ENCODE results near the gene EFCAB11. TPM values are rescaled to one million over a fixed set of nuclear protein-coding genes. Genes with fewer than 3 reads are reported as not detected.

Gene EFCAB11
- total RNA-seq, 1 donor from 2014 or later = 7.7 TPM

DNA sequence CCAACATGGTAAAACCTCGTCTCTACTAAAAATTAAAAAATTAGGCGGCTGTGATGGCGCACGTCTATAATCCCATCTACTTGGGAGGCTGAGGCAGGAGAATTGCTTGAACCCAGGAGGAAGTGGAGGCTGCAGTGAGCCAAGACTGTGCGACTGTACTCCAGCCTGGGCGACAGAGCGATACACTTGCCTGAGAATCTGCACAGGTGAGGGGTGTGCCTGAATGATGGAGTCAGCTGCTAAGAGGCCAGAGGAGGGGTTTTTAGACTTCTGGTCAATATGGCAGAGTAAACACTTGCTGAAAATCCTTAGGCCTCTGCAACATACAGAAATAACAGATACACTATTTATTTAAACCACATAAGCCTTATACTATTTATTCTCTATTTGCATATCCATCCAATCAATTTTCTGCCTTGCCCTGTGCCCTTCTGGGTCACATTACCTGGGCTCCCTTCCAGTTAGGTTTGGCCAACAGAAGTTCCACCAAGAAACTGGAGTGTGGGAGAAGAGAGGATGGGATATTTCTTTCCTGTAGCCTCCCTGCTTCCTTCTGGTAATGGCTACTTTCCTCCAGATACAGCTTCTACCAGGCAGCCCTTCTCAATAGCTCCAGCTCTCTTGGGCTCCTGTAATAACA lies 117.6 kb downstream of the EFCAB11 start:
- Mint-ChIP-seq H3K36me3 (ENCODE audit: low read depth) (peaks cover 10% of the 10 kb centered on the region), H3K27me3 (ENCODE audit: low read depth) (no peaks in the 10 kb centered on the region), H3K4me1 (ENCODE audit: low read depth) (peaks cover 41% of the 10 kb centered on the region), H3K4me3 (ENCODE audit: unreplicated experiment) (no peak overlapping the region), H3K9me3 (ENCODE audit: low read depth) (peaks cover 21% of the 10 kb centered on the region), H3K27ac (ENCODE audit: unreplicated experiment) (no peak overlapping the region)
- DNase-seq (ENCODE audit: low spot score) = no peak
- no peak for TF ChIP-seq CTCF (IDR thresholded peaks at IDR 0.05)

- Mint-ChIP-seq H3K9me3 (ENCODE audit: low read depth) (peaks cover 11% of the 10 kb centered on the region), H3K4me3 (ENCODE audit: unreplicated experiment) (no peak overlapping the region), H3K4me1 (ENCODE audit: low read depth) (peaks cover 38% of the 10 kb centered on the region), H3K27ac (ENCODE audit: unreplicated experiment) (peak overlapping the region; percentile 87), H3K36me3 (ENCODE audit: low read depth) (peaks cover 7% of the 10 kb centered on the region), H3K27me3 (ENCODE audit: low read depth) (no peaks in the 10 kb centered on the region)
- TF ChIP-seq CTCF (IDR thresholded peaks at IDR 0.05) = no peak
- DNase-seq (ENCODE audit: low spot score) = no peak
These were observed 120.9 kb downstream of the EFCAB11 start for GRCh38 chr14:89833661-89834060.

GRCh38 chr14:89833120-89833532 lies 121.4 kb downstream of the EFCAB11 start:
- TF ChIP-seq CTCF (IDR thresholded peaks at IDR 0.05) = no peak
- no peak for DNase-seq (ENCODE audit: low spot score)
- Mint-ChIP-seq H3K4me1 (ENCODE audit: low read depth) (peaks cover 43% of the 10 kb centered on the region), H3K27me3 (ENCODE audit: low read depth) (no peaks in the 10 kb centered on the region), H3K9me3 (ENCODE audit: low read depth) (peaks cover 8% of the 10 kb centered on the region), H3K4me3 (ENCODE audit: unreplicated experiment) (no peak overlapping the region), H3K36me3 (ENCODE audit: low read depth) (peaks cover 4% of the 10 kb centered on the region), H3K27ac (ENCODE audit: unreplicated experiment) (peak overlapping the region; percentile 87)

DNA sequence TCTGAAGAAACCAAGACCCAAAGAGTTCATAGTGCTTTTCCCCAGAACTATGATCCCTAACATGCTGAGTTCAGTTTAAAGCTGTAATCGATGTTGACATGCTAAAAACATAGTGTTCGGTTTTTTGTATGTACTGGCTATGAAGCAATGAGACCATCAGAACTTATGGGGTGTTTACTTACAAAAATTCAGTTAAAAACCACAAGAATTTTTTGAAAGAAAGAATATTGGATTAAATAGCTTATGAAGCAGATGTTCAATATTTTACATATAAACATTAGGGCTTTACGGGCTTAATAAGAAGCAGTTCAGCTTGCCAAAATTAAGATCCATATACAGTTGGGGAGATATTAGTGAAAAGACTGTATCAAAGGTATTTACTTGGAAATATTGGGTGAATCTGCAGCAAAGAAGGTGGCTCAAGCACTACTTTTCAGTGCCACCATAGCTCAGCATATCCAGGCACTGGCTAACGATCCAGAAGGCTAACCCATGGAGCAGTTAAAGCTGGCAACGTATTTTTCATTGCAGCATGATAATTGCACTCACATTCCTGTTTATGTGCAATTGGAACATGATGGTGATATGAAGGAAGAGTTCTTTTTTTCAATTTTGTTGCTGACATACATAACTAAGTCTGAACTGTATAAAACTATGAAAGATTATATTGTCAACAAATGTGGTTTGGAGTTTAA lies 125.9 kb downstream of the EFCAB11 start:
- Mint-ChIP-seq H3K9me3 (ENCODE audit: low read depth) (peaks cover 11% of the 10 kb centered on the region), H3K4me1 (ENCODE audit: low read depth) (peaks cover 41% of the 10 kb centered on the region), H3K27me3 (ENCODE audit: low read depth) (no peaks in the 10 kb centered on the region), H3K36me3 (ENCODE audit: low read depth) (peaks cover 5% of the 10 kb centered on the region), H3K4me3 (ENCODE audit: unreplicated experiment) (no peak overlapping the region), H3K27ac (ENCODE audit: unreplicated experiment) (no peak overlapping the region)
- DNase-seq (ENCODE audit: low spot score) = no peak
- TF ChIP-seq CTCF (IDR thresholded peaks at IDR 0.05) = no peak

DNA sequence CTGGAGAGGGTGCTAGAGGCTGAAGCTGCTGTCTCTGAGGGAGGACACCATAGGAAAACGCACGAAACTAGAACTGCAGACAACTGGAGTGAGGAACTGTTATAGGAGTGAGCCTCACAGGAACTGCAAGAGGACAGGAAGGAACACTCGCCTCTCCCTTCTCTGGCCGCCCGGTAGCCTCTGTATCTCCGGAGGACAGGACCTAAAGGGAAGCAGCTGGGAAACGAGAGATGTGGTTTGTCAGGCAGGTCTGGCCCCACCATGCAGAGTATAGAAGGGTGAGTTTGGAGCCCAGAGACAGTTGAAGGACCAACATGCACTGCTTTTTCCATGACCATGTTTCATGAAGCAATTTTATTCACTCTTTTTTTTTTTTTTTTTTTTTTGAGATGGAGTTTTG lies 127.3 kb downstream of the EFCAB11 start:
- Mint-ChIP-seq H3K27ac (ENCODE audit: unreplicated experiment) (no peak overlapping the region), H3K27me3 (ENCODE audit: low read depth) (no peaks in the 10 kb centered on the region), H3K9me3 (ENCODE audit: low read depth) (peaks cover 19% of the 10 kb centered on the region)

More for the DNA sequence above, 127.3 kb downstream of the EFCAB11 start:
- TF ChIP-seq CTCF (IDR thresholded peaks at IDR 0.05) = no peak
- Mint-ChIP-seq H3K36me3 (ENCODE audit: low read depth) (peaks cover 13% of the 10 kb centered on the region), H3K4me1 (ENCODE audit: low read depth) (peaks cover 27% of the 10 kb centered on the region), H3K4me3 (ENCODE audit: unreplicated experiment) (no peak overlapping the region)
- DNase-seq (ENCODE audit: low spot score) = no peak

Measured in chondrocyte (in vitro differentiated cells).